ENCODE measurements around the gene PHTF1.

DNA sequence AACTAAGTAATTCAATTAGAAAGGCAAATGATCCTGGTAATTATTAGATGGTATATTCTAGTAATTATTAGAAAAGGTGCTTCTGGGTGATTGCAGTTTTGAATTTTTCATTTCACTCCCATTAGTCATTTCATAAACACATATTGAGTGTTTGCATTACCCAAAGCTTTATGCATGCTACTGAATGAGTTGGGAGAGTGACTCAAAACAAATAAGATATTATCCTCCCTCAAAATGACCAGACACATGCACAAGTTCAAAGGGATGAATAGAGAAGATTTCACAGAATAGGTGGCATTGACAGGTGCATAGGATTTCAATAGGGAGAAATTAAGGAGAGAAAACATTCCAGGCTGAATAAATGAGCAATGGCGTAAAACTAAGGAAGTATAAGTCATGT lies 84.7 kb downstream of the PHTF1 start:
- TF ChIP-seq, protein P1, sequence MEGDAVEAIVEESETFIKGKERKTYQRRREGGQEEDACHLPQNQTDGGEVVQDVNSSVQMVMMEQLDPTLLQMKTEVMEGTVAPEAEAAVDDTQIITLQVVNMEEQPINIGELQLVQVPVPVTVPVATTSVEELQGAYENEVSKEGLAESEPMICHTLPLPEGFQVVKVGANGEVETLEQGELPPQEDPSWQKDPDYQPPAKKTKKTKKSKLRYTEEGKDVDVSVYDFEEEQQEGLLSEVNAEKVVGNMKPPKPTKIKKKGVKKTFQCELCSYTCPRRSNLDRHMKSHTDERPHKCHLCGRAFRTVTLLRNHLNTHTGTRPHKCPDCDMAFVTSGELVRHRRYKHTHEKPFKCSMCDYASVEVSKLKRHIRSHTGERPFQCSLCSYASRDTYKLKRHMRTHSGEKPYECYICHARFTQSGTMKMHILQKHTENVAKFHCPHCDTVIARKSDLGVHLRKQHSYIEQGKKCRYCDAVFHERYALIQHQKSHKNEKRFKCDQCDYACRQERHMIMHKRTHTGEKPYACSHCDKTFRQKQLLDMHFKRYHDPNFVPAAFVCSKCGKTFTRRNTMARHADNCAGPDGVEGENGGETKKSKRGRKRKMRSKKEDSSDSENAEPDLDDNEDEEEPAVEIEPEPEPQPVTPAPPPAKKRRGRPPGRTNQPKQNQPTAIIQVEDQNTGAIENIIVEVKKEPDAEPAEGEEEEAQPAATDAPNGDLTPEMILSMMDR (IDR thresholded peaks at IDR 0.05), result no peak
- no peak for TF ChIP-seq POLR2A (IDR thresholded peaks at IDR 0.05)
- no peak for TF ChIP-seq POLR2AphosphoS5 (IDR thresholded peaks at IDR 0.05)
- no peak for TF ChIP-seq EP300 (IDR thresholded peaks at IDR 0.05)
